Body of pancreas (tissue), 4 donors: ENCODE data around the gene PLPPR1.

ENCODE experiments used
- CTCF ChIP-seq, 7 experiments: fragments of 450-650 bp in 4 of 7; fragments of 200-600 bp in 3 of 7; sonication (generic) in 3 of 7; IDR thresholded peaks; one replicate each; pipeline ENCODE4 v1.5.1; 2016 to 2019; ENCODE audit warnings: antibody characterized with exemption in 7 of 7
- POLR2A ChIP-seq, 3 donors: fragments of 450-650 bp; IDR thresholded peaks; one replicate each; pipeline ENCODE4 v1.6.1; 2016; ENCODE audit warnings: antibody characterized with exemption in 3 of 3, mild to moderate bottlenecking in 2 of 3

GRCh38 chr9:101369884-101370531 is 341.5 kb downstream of the PLPPR1 start:
- no peak for TF ChIP-seq CTCF (IDR thresholded peaks at IDR 0.05)
- TF ChIP-seq POLR2A (IDR thresholded peaks at IDR 0.05) = no peak
